ENCODE measurements around the gene HYAL4.
"Not testable (repeated sequence)": the region's sequence is repeated elsewhere in the genome, so short reads cannot be mapped to it uniquely, and the experiment has no call there.

DNA sequence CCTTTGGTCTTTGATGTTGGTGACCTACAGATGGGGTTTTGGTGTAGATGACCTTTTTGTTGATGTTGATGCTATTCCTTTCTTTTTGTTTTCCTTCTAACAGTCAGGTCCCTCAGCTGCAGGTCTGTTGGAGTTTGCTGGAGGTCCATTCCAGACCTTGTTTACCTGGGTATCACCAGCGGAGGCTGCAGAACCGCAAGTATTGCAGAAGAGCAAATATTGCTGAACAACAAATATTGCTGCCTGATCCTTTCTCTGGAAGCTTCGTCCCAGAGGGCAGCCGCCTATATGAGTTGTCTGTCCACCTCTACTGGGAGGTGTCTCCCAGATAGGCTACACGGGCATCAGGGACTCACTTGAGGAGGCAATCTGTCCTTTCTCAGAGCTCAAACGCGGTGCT lies 827 bp upstream of the HYAL4 start:
- TF ChIP-seq, protein P1, sequence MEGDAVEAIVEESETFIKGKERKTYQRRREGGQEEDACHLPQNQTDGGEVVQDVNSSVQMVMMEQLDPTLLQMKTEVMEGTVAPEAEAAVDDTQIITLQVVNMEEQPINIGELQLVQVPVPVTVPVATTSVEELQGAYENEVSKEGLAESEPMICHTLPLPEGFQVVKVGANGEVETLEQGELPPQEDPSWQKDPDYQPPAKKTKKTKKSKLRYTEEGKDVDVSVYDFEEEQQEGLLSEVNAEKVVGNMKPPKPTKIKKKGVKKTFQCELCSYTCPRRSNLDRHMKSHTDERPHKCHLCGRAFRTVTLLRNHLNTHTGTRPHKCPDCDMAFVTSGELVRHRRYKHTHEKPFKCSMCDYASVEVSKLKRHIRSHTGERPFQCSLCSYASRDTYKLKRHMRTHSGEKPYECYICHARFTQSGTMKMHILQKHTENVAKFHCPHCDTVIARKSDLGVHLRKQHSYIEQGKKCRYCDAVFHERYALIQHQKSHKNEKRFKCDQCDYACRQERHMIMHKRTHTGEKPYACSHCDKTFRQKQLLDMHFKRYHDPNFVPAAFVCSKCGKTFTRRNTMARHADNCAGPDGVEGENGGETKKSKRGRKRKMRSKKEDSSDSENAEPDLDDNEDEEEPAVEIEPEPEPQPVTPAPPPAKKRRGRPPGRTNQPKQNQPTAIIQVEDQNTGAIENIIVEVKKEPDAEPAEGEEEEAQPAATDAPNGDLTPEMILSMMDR (IDR thresholded peaks at IDR 0.05; ENCODE audit: low read depth, low read length, poor library complexity, severe bottlenecking), result not testable (repeated sequence)
- TF ChIP-seq EZH2phosphoT487 (IDR thresholded peaks at IDR 0.05; ENCODE audit: borderline replicate concordance, low read length), result not testable (repeated sequence)

Measured in DOHH2 (cell line).